ENCODE results near the gene ZACN. TPM values are rescaled to one million over a fixed set of nuclear protein-coding genes. Genes with fewer than 3 reads are reported as not detected.

Gene ZACN
- polyA plus RNA-seq, 1 of the 3 experiments (the other 2 are of a cell fraction), result not detected

GRCh38 chr17:76063875-76064546 lies 15.0 kb upstream of the ZACN start:
- Histone ChIP-seq H3K27ac (ENCODE audit: low read depth in 2 of 2, low read length in 1 of 2) (no peak overlapping the region), H3K4me2 (no peak overlapping the region), H3K79me2 (ENCODE audit: insufficient read depth) (peaks cover 33% of the 10 kb centered on the region), H2AFZ (ENCODE audit: low read depth) (no peak overlapping the region), H3K4me3 (ENCODE audit: low read depth in 2 of 2, low read length in 1 of 2) (no peak overlapping the region), H3K27me3 (ENCODE audit: insufficient read depth) (no peaks in the 10 kb centered on the region), H3K36me3 (replicated peaks in 1 of 2; ENCODE audit: control insufficient read depth in 1 of 2, insufficient read depth in 2 of 2, low read length in 1 of 2) (peaks cover 60 to 79% of the 10 kb centered on the region in 2 experiments), H4K20me1 (ENCODE audit: insufficient read depth) (peaks cover 9% of the 10 kb centered on the region), H3F3A (replicated peaks; ENCODE audit: insufficient read depth) (peaks cover 9% of the 10 kb centered on the region), H3K9me3 (no peaks in the 10 kb centered on the region), H3K9ac (no peak overlapping the region), H3K4me1 (ENCODE audit: control insufficient read depth in 1 of 2, insufficient read depth in 2 of 2, low read depth in 1 of 2, low read length in 1 of 2) (no peaks in the 10 kb centered on the region), H3K9me2 (no peaks in the 10 kb centered on the region)
- 94% methylated on average over 15 of the region's 15 CpGs for WGBS (ENCODE audit: low lambda C conversion rate)
- TF ChIP-seq FOSL2 (IDR thresholded peaks at IDR 0.05; ENCODE audit: borderline replicate concordance, low read depth) (no peak), MAX (IDR thresholded peaks at IDR 0.05; ENCODE audit: low read depth) (no peak), RAD21 (IDR thresholded peaks at IDR 0.05; ENCODE audit: low read length) (no peak), GABPA (IDR thresholded peaks at IDR 0.05; ENCODE audit: low read depth) (no peak), REST (IDR thresholded peaks at IDR 0.05; ENCODE audit: low read depth, low read length) (no peak)
- no peak for DNase-seq
- POLR2A ChIA-PET, result no interaction called here
- CTCF ChIA-PET, result interaction anchor here (0.9 to 3.3 kb wide), 5 partner anchors 8 to 215 kb away, joined by 3 to 16 read pairs (median 6); partner anchors contain the start of gene SRP68

- CTCF ChIA-PET, result interaction anchor here (0.8 to 3.3 kb wide), 5 partner anchors 52 to 234 kb away, joined by 3 to 16 read pairs (median 4); no protein-coding TSS in a partner anchor
- Histone ChIP-seq H3K4me2 (no peak overlapping the region), H3K9me2 (no peaks in the 10 kb centered on the region), H3K4me3 (ENCODE audit: low read depth in 2 of 2, low read length in 1 of 2) (no peak overlapping the region), H2AFZ (ENCODE audit: low read depth) (no peak overlapping the region), H3K9ac (no peak overlapping the region), H3K27me3 (ENCODE audit: insufficient read depth) (no peaks in the 10 kb centered on the region), H3K9me3 (no peaks in the 10 kb centered on the region), H3F3A (replicated peaks; ENCODE audit: insufficient read depth) (peaks cover 9% of the 10 kb centered on the region), H3K36me3 (replicated peaks in 1 of 2; ENCODE audit: control insufficient read depth in 1 of 2, insufficient read depth in 2 of 2, low read length in 1 of 2) (peaks cover 52 to 70% of the 10 kb centered on the region in 2 experiments), H3K4me1 (ENCODE audit: control insufficient read depth in 1 of 2, insufficient read depth in 2 of 2, low read depth in 1 of 2, low read length in 1 of 2) (peaks cover 0 to 2% of the 10 kb centered on the region in 2 experiments; a peak in 1 of 4 replicates), H3K79me2 (ENCODE audit: insufficient read depth) (peaks cover 51% of the 10 kb centered on the region), H3K27ac (ENCODE audit: low read depth in 2 of 2, low read length in 1 of 2) (no peak overlapping the region), H4K20me1 (ENCODE audit: insufficient read depth) (peaks cover 15% of the 10 kb centered on the region)
- 91% methylated on average over 4 of the region's 4 CpGs for WGBS (ENCODE audit: low lambda C conversion rate)
- no peak for DNase-seq
- POLR2A ChIA-PET, result interaction anchor here (0.6 kb wide), 1 partner anchor 297 kb away, joined by 6 read pairs; no protein-coding TSS in a partner anchor
- TF ChIP-seq EP300 (IDR thresholded peaks at IDR 0.05; ENCODE audit: borderline replicate concordance in 1 of 2, low read depth in 1 of 2, low read length in 1 of 2) (no peak), SMC3 (IDR thresholded peaks at IDR 0.05; ENCODE audit: low read depth, low read length) (no peak), GABPA (IDR thresholded peaks at IDR 0.05; ENCODE audit: low read depth) (no peak), RXRA (IDR thresholded peaks at IDR 0.05; ENCODE audit: borderline replicate concordance, low read depth) (no peak)
Measured at GRCh38 chr17:76065775-76066174, 13.2 kb upstream of the ZACN start.
